T-cell (primary cell): ENCODE results near the gene BRD1. TPM values are rescaled to one million over a fixed set of nuclear protein-coding genes. Genes with fewer than 3 reads are reported as not detected.
A peak's percentile ranks its signal among the peaks of the same experiment; 100 is the strongest.

Source experiments
- ATAC-seq, 4 experiments: fragments of 200-7000 bp in 3 of 4; fragments of 150-1000 bp in 1 of 4; cut with Tn5 transposase; replicated peaks in 1 of 4; 1 replicate in 3 of 4; 2 replicates in 1 of 4; pipeline ENCODE4 v1.10.0; 2021; ENCODE audit warnings: moderate library complexity in 3 of 4, mild to moderate bottlenecking in 2 of 4, moderate number of reproducible peaks in 1 of 4
- CTCF ChIA-PET, 2 donors: fragments of 300-600 bp; sonication (Branson Sonifier 250); formaldehyde crosslinking; loops; one replicate each; lab custom pipeline; 2022; ENCODE audit warnings: antibody characterized with exemption in 2 of 2; lab: Charles Lee
- POLR2A ChIA-PET, 2 donors: fragments of 300-600 bp; sonication (Branson Sonifier 250); formaldehyde crosslinking; loops; one replicate each; lab custom pipeline; 2022; ENCODE audit warnings: antibody characterized with exemption in 2 of 2; lab: Charles Lee
- DNase-seq, 35 experiments: peaks; one replicate each; pipeline versions ENCODE4 v3.0.0 to v3.0.0-alpha.2; 2013 to 2023
- H3K27ac ChIP-seq: one replicate; pipeline ENCODE4 v1.5.1; 2013; ENCODE audit warnings: low read length
- H3K27me3 ChIP-seq, 2 experiments: replicated peaks in 1 of 2; 1 replicate in 1 of 2; 2 replicates in 1 of 2; pipeline versions ENCODE4 v1.6.1 to v1.7.0; 2013; ENCODE audit warnings: low read length in 1 of 2, mixed read lengths in 1 of 2; ENCODE audit not compliant: control insufficient read depth in 2 of 2, insufficient read depth in 2 of 2; ENCODE audit errors: extremely low read depth in 1 of 2
- H3K36me3 ChIP-seq, 2 donors: 1 replicate in 1 of 2; 2 replicates in 1 of 2; pipeline versions ENCODE4 v1.6.1 to v1.7.0; 2013; ENCODE audit warnings: low read length in 1 of 2; ENCODE audit not compliant: control insufficient read depth in 2 of 2, insufficient read depth in 1 of 2; ENCODE audit errors: extremely low read depth in 1 of 2
- H3K4me1 ChIP-seq, 2 experiments: 1 replicate in 1 of 2; 2 replicates in 1 of 2; pipeline versions ENCODE4 v1.6.1 to v1.7.0; 2013; ENCODE audit warnings: low read length in 2 of 2, mixed read lengths in 1 of 2; ENCODE audit not compliant: insufficient read depth in 2 of 2, control insufficient read depth in 1 of 2; ENCODE audit errors: extremely low read depth in 1 of 2
- H3K4me3 ChIP-seq, 2 donors: 1 replicate in 1 of 2; 2 replicates in 1 of 2; pipeline versions ENCODE4 v1.5.1 to v1.7.0; 2013; ENCODE audit warnings: mild to moderate bottlenecking in 2 of 2, low read length in 1 of 2, moderate library complexity in 1 of 2; ENCODE audit not compliant: control insufficient read depth in 1 of 2; ENCODE audit errors: extremely low read depth in 1 of 2
- H3K9me3 ChIP-seq: 2 replicates; pipeline ENCODE4 v1.7.0; 2013
- H3K27ac Mint-ChIP-seq, 2 donors: one replicate each; pipeline ENCODE4 v1.8.0; 2020 to 2021; ENCODE audit warnings: mild to moderate bottlenecking in 2 of 2, mixed read lengths in 2 of 2
- H3K27me3 Mint-ChIP-seq, 2 donors: one replicate each; pipeline ENCODE4 v1.8.0; 2021 to 2022; ENCODE audit warnings: mixed read lengths in 2 of 2
- H3K36me3 Mint-ChIP-seq: one replicate; pipeline ENCODE4 v1.8.0; 2021; ENCODE audit warnings: mixed read lengths
- H3K4me1 Mint-ChIP-seq, 3 donors: one replicate each; pipeline ENCODE4 v1.8.0; 2020 to 2022; ENCODE audit warnings: mixed read lengths in 3 of 3, mild to moderate bottlenecking in 1 of 3
- H3K4me3 Mint-ChIP-seq, 3 donors: one replicate each; pipeline ENCODE4 v1.8.0; 2020 to 2022; ENCODE audit warnings: mild to moderate bottlenecking in 3 of 3, mixed read lengths in 3 of 3, moderate library complexity in 3 of 3
- H3K9me3 Mint-ChIP-seq, 3 donors: one replicate each; pipeline ENCODE4 v1.8.0; 2020 to 2022; ENCODE audit warnings: mixed read lengths in 3 of 3
- WGBS: methylation state at CpG from one replicate; pipeline ENCODE4 v1.1.5; 2013; ENCODE audit warnings: missing lambda C conversion rate; ENCODE audit not compliant: insufficient coverage; 5-methylcytosine and 5-hydroxymethylcytosine counted together
- total RNA-seq, 35 experiments: library from RNA in 6 of 35; stranded (reverse) in 6 of 35; fragments of 120-200 nt in 1 of 35; gene quantifications; one replicate each; pipeline versions ENCODE4 v1.2.1 to v1.2.4 and lab custom pipeline; 2013 to 2026

The BRD1 gene
- total RNA-seq, 5 donors from 2014 or later (not counting 1 experiment from before 2014, with no cell fraction given), result 86.4 to 140 (median 92.9) TPM

DNA sequence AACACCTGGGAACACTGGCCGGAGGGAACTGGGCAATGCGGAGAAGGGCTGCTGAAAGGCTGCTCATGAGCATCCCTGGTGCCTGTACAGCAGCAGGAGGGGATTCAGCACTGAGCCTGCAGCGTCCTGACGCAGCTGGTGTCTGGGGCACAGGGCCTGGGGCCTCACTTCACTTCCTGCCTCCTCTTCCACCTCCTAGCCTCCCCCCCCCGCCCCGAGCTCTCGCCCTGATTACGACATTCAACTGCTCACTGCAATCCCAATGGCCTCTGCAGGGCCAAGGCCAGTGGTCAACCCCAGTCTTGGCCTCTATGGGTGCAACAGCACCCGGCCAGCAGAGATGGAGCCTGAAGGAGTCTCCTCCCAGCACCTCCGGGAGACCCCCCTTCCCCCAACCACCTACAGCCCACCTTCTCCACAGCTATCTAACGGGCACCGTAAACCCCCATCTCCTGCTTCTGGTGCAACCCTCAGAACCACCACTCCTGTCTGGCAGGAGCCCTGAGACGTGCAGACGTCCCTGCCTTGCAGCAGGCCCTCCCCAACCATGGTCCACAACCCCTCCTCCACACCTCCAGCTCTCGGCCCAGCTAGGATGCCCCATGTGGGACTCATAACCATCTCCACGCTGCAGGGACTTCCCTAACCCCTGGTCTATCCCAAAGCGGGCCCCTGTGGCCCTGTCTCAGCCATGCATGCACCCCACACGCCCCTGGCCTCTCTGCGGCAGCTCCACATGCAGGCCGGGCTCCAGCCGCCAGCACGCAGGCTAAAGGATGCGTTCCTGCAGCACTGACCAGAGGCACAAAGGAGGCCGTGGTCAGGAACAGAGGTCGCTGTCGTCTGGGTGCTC, 38.2 kb downstream of the BRD1 start:
- H3K27me3 Mint-ChIP-seq, result no peaks in the 10 kb centered on the region
- CTCF ChIA-PET, result no interaction called here
- H3K36me3 ChIP-seq, result peaks cover 17 to 74% of the 10 kb centered on the region in 2 donors
- ATAC-seq, result peak; percentile 80 to 91 (median 86)
- WGBS, result 56% methylated on average over 23 of the region's 26 CpGs
- no peaks in the 10 kb centered on the region for H3K9me3 Mint-ChIP-seq
- peak overlapping the region; percentile 57 to 83 (median 60) for H3K4me3 Mint-ChIP-seq
- H3K4me1 ChIP-seq, result peaks cover 8 to 46% of the 10 kb centered on the region in 2 experiments
- no peaks in the 10 kb centered on the region for H3K27me3 ChIP-seq
- peak overlapping the region; percentile 85 to 86 for H3K27ac Mint-ChIP-seq
- DNase-seq, result peak in 34 of 35 experiments; percentile 21 to 70 (median 51)
- H3K27ac ChIP-seq, result peak overlapping the region; percentile 78
- peak overlapping the region; percentile 1 to 40 for H3K4me3 ChIP-seq
- POLR2A ChIA-PET, result interaction anchor here in 1 of 2 donors (0.6 kb wide), 1 partner anchor 123 kb away, joined by 4 read pairs; no protein-coding TSS in a partner anchor
- no peaks in the 10 kb centered on the region for H3K9me3 ChIP-seq
- H3K36me3 Mint-ChIP-seq, result peaks cover 41% of the 10 kb centered on the region
- peaks cover 48 to 65% (median 54%) of the 10 kb centered on the region in 3 donors for H3K4me1 Mint-ChIP-seq

DNA sequence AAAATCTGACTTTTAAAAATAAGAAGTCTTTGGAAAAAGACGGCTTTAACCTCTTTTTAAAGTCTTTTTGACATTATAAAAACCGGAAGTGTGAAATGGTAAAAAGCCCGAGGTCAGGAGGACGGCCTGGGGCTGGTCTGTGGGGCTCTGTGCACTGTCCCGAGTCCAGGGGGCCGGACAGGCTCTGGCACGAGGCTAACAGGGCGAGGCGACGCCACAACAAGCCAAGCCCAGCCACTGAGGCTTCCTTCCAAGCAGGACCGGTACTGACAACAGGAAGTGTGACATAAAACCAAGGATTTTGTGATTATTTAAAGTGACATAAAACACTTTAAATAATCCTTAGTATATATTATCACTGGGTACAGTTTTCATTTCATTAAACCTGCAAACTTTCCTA, 39.2 kb downstream of the BRD1 start:
- peaks cover 37% of the 10 kb centered on the region for H3K36me3 Mint-ChIP-seq
- Histone ChIP-seq H3K27me3 (no peaks in the 10 kb centered on the region), H3K9me3 (no peaks in the 10 kb centered on the region), H3K4me3 (no peak overlapping the region), H3K27ac (peak overlapping the region; percentile 78), H3K36me3 (peaks cover 14 to 71% of the 10 kb centered on the region in 2 donors), H3K4me1 (peaks cover 8 to 46% of the 10 kb centered on the region in 2 experiments)
- no peaks in the 10 kb centered on the region for H3K9me3 Mint-ChIP-seq
- no CpG with 5 or more reads among the region's 11 CpGs for WGBS
- DNase-seq (no peak), ATAC-seq (no peak)
- ChIA-PET CTCF (no interaction called here), POLR2A (no interaction called here)
- H3K27me3 Mint-ChIP-seq, result no peaks in the 10 kb centered on the region
- peak overlapping the region; percentile 9 to 83 (median 57) for H3K4me3 Mint-ChIP-seq
- H3K27ac Mint-ChIP-seq, result peak overlapping the region; percentile 85 to 86
- H3K4me1 Mint-ChIP-seq, result peaks cover 48 to 68% (median 57%) of the 10 kb centered on the region in 3 donors

DNA sequence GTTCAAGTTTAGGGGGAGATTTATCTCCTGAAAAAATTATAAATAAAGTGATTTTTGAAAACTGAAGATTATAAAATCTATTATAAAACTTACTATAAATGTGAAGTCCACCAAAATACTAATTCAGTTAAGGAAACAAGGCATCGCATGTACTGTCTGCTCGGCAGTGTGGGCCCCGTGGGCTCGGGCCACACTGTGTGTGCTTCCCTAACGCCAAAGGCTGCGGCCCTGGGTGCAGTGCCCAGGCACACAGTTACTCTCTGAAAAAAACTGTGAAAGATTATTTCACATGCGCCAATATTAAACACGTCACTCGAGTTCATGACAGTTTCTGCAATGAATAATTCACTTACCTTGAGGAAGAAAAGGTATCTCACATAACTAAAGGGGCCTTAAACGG, 39.8 kb downstream of the BRD1 start:
- Histone ChIP-seq H3K27ac (no peak overlapping the region), H3K4me3 (no peak overlapping the region), H3K9me3 (no peaks in the 10 kb centered on the region), H3K36me3 (peaks cover 14 to 71% of the 10 kb centered on the region in 2 donors), H3K27me3 (no peaks in the 10 kb centered on the region), H3K4me1 (peaks cover 8 to 46% of the 10 kb centered on the region in 2 experiments)
- Mint-ChIP-seq H3K4me3 (peak overlapping the region; percentile 41 to 83 (median 57)), H3K4me1 (peaks cover 48 to 65% (median 61%) of the 10 kb centered on the region in 3 donors), H3K9me3 (no peaks in the 10 kb centered on the region), H3K27ac (peak overlapping the region; percentile 85 to 86), H3K27me3 (no peaks in the 10 kb centered on the region), H3K36me3 (peaks cover 35% of the 10 kb centered on the region)
- DNase-seq, result no peak
- ChIA-PET CTCF (no interaction called here), POLR2A (interaction anchor here in 1 of 2 donors (0.6 kb wide), 1 partner anchor 290 kb away, joined by 5 read pairs; no protein-coding TSS in a partner anchor)
- no peak for ATAC-seq
- WGBS, result 98% methylated on average over 6 of the region's 10 CpGs

DNA sequence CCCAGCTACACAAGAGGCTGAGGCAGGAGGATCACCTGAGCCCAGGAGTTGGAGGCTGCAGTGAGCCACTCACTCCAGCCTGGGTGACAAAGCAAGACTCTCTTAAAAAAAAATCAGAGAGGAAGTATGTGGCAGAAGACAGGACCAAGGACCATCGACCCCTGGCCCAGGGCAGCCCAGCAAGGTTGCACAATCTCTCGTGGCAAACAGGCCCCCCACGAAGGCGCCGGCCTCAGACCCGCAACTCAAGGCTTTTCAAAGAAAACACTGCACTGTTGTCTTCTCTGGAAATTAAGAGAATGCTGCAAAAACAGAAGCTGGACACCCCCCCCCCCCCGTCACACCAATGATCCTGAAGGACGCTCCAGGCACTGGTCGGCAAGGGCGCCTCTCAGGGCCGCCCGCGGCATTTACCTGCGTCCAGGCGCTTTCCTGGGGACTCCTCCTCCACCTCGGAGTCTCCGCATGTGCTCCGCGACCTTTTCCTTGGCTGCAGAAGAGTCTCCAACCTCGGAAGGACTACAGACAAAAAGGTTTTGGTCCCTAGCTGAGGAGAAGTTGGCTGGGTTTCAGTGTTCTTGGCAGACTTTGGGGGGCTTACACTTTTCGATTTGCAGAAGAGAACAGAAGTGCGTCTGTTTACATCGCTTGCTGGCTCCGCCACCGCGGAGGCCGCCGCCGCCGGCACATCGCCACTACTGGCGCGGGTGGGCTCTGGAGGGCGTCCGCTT, 40.5 kb downstream of the BRD1 start:
- POLR2A ChIA-PET, result no interaction called here
- DNase-seq (no peak), ATAC-seq (no peak)
- Histone ChIP-seq H3K4me3 (no peak overlapping the region), H3K27me3 (no peaks in the 10 kb centered on the region), H3K36me3 (peaks cover 14 to 63% of the 10 kb centered on the region in 2 donors), H3K4me1 (peaks cover 8 to 46% of the 10 kb centered on the region in 2 experiments), H3K27ac (no peak overlapping the region), H3K9me3 (no peaks in the 10 kb centered on the region)
- Mint-ChIP-seq H3K27me3 (no peaks in the 10 kb centered on the region), H3K27ac (peak overlapping the region in 1 of 2 donors; percentile 34), H3K4me1 (peaks cover 48 to 63% (median 61%) of the 10 kb centered on the region in 3 donors), H3K4me3 (no peak overlapping the region), H3K9me3 (no peaks in the 10 kb centered on the region), H3K36me3 (peaks cover 28% of the 10 kb centered on the region)
- CTCF ChIA-PET, result no interaction called here
- 96% methylated on average over 24 of the region's 35 CpGs for WGBS

DNA sequence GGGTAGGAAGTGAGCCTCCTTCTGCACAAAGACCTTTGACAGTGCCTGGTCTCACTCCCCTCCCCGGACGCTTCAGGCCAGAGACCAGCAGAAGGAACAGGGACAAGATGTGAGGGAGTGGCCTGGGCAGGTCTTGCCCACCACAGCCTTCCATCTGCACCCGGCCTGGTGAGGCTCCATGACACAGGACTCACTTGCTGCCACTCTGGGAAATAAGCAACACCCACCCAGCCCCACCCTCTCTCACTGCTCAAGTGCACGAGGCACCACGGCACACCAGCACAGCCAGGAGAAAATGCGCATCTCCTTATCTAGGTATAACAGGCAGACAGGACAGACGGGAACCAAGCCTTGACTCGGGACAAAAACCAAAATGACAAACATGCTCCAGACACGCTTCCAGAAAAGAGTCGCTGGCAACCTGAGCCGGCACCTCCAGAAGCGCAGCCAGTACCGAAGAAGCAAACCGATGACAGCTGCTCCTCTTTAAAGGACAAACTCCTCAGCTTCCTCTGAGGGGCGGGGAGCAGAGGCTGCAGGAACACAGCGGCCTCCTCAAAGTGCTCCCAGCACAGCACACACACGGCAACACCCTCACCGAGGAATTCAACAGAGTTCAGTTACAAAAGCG, 41.7 kb downstream of the BRD1 start:
- Histone ChIP-seq H3K4me1 (peaks cover 8 to 52% of the 10 kb centered on the region in 2 experiments), H3K27ac (no peak overlapping the region), H3K27me3 (no peaks in the 10 kb centered on the region), H3K9me3 (no peaks in the 10 kb centered on the region), H3K4me3 (no peak overlapping the region), H3K36me3 (peaks cover 14 to 57% of the 10 kb centered on the region in 2 donors)
- Mint-ChIP-seq H3K36me3 (peaks cover 22% of the 10 kb centered on the region), H3K4me3 (no peak overlapping the region), H3K9me3 (no peaks in the 10 kb centered on the region), H3K4me1 (peaks cover 41 to 57% (median 56%) of the 10 kb centered on the region in 3 donors), H3K27ac (no peak overlapping the region), H3K27me3 (no peaks in the 10 kb centered on the region)
- POLR2A ChIA-PET, result no interaction called here
- CTCF ChIA-PET, result no interaction called here
- no peak for DNase-seq
- WGBS, result 95% methylated on average over 18 of the region's 19 CpGs
- no peak for ATAC-seq

DNA sequence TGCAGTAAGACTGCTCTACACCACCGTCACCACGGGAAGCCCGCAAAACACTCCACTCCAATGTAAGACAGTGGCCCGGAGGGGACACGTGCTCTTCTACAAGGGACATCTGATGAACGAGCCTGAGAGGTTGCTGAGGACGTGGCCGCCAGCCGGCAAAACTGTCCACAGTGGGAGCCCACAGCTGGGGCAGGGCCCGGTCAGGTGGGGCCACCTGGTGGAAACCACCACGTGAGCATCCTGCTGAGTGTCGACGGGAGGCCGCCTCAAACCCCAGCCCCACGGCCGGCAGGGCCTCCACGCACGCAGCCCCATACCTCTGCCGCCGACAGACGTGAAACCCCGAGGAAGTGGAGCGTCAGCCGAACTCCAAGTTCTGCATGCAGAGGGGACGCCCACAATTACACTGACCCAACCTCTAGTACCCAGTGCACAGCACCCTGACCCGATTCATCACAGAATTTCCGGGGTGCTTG, 42.6 kb downstream of the BRD1 start:
- Histone ChIP-seq H3K4me1 (peaks cover 8 to 50% of the 10 kb centered on the region in 2 experiments), H3K4me3 (no peak overlapping the region), H3K27ac (peak overlapping the region; percentile 37), H3K9me3 (no peaks in the 10 kb centered on the region), H3K36me3 (peaks cover 14 to 50% of the 10 kb centered on the region in 2 donors), H3K27me3 (no peaks in the 10 kb centered on the region)
- Mint-ChIP-seq H3K27ac (no peak overlapping the region), H3K27me3 (no peaks in the 10 kb centered on the region), H3K36me3 (peaks cover 22% of the 10 kb centered on the region), H3K9me3 (no peaks in the 10 kb centered on the region), H3K4me1 (peaks cover 32 to 50% (median 49%) of the 10 kb centered on the region in 3 donors), H3K4me3 (no peak overlapping the region)
- 87% methylated on average over 26 of the region's 27 CpGs for WGBS
- CTCF ChIA-PET, result no interaction called here
- ATAC-seq, result no peak
- POLR2A ChIA-PET, result no interaction called here
- peak in 1 of 35 experiments; percentile 12 for DNase-seq
